GM19351 (cell line): ENCODE results near the gene CADM3.

ENCODE experiments used
- ATAC-seq: cut with Tn5 transposase; IDR thresholded peaks from one replicate; pipeline ENCODE4 v1.9.1; 2021; ENCODE audit warnings: mild to moderate bottlenecking, moderate library complexity; ENCODE audit not compliant: unreplicated experiment

CADM3 gene, protein sequence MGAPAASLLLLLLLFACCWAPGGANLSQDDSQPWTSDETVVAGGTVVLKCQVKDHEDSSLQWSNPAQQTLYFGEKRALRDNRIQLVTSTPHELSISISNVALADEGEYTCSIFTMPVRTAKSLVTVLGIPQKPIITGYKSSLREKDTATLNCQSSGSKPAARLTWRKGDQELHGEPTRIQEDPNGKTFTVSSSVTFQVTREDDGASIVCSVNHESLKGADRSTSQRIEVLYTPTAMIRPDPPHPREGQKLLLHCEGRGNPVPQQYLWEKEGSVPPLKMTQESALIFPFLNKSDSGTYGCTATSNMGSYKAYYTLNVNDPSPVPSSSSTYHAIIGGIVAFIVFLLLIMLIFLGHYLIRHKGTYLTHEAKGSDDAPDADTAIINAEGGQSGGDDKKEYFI

DNA sequence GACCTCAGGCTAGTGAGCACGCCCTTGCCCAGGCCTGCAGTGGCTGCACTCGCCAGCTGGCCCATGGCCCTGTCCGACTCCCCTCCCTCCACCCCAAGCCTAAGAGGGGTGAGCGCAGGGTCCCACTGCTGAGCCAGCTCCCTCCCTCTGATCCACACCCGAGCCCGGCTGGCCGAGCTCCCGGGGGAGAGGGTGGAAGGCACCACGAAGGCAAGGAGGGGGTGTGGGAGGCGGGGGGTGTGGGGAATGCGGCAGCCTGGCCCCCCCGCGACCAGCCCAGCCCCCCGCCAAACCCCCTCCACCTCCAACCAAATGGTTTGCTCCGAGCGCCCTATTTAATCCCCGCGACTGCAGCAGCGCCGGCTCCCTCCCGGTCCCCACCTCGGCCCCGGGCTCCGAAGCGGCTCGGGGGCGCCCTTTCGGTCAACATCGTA is at the start of gene CADM3:
Gene CADM3, plus strand, starts transcription at position 362 of the 434 bp plus-strand sequence. CDS start 151 bp downstream, outside the sequence.
- ATAC-seq = no peak

DNA sequence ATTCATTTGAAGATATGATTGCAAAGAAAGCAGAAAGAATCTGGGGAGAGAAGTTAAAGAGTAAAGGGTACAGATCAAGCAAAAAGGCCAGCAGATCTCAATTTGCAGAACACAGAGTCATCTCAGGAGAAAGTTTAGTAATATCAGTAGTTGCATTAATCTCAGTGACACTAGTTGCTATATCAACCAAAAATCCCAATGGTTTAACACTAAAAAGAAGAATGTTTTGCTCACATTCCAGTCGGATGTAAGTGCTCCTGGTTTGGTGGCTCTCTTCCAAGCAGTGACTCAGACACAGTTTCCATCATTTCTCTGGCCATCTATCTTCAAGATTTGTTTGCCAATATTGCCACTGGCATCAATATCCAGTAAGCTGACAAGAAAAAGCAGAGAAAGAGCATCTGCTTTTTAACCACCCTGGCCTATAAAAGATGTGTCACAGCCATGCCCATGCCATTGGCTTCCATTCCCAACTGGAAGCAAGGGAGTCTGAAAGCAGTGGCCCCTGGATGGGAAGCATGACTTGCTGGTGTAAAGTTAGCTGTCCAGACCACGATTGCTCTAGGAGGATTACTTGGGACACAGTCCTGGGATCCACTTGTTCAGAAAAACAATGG is 49.3 kb upstream of the CADM3 start:
- ATAC-seq = peak; percentile 88

DNA sequence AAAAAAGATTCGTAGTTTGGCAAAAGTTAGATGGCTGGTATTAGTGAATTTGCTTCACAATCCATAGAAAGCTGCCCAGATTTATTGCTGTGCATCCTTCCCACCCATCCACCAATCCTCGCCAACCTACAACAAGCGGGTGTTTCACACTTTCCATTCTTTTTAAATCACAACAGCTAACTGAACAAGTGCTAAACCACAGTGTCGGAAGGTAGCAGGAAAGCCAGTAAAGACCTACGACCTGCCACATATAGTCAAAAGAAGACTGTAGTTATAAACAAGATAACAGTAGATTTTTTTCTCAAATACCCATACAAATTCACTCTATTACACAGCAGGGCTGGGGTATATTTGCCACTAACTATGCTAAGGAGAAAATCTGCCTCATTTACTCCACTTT is 47.8 kb upstream of the CADM3 start:
- ATAC-seq = no peak

DNA sequence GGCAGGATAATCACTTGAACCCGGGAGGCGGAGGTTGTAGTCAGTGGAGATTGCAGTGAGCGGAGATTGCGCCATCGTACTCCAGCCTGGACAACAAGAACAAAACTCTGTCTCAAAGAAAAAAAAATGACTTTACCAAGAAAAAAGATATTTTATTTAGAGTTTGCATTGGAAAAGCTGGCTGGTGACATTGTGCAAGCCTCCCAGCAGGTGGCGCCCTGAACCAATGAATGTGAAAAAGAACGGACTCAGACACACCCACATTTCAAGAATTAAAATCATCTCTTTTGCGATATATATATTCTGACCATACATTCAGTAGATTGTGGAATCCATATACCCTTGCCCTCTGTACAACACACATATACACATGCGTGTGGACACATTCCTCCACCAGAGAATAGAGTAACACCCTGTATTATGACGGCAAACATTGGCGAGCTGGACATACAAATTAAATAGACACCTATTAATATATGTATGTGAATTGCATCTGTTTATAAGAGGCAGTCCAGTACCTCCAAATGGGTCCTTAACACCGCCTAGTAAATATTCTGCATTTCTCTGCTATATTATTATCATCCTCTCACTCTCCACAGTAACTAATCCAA is 39.0 kb upstream of the CADM3 start:
- no peak for ATAC-seq

DNA sequence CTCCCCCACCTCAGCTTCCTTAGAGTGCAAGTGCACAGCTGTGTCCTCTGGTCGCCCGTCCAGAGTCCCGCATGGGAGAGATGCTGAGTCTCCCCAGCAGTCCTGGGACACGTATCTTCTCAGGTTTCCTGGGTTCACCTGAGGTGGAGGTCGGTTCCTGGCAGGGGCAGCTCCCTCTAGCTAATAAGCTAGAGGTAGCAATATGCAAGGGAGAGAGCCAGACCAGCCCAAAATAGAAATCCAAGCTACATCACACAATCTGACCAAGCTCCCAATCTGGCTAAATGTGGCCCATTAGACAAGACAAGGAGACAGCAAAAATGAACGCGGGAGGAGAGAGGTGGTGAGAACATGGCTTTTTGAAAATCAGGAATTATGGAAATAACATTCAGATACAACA is 30.9 kb upstream of the CADM3 start:
- ATAC-seq = no peak

DNA sequence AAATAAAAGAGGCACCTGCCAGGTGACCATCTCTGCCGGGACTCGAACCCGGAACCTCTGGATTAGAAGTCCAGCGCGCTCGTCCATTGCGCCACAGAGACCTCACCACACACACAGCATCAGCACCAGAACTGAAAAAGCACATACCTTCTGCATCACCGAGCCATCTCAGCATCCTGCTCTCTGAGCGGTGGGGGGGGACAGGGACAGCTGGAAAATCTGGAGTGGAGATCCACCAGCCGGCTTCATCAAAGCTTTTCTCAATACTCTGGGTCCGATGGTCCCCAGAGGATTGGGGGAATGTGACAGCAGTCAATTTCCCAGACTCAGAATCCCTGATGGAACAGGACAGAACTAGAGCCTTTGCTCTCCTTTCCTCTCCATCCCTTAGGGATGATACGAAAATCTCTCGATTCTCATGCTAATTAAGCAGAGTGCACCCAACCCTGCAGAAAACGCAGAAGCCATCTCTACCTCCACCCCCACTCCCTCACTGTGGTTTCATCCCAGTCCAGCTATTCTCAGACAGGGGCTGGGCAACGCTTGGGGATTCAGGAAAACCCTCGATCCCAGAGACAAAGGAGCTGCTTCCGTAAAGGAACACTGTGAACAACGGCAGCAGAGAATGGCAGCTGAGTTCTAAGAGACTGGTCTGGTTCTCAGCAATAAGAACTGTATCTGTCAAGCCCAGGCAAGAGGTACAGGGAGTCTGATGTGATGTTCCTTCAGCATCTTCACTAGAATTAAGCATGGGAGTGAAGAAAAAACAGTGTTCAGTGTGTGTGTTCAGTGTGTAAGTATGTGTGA is 29.6 kb upstream of the CADM3 start:
- ATAC-seq = no peak

DNA sequence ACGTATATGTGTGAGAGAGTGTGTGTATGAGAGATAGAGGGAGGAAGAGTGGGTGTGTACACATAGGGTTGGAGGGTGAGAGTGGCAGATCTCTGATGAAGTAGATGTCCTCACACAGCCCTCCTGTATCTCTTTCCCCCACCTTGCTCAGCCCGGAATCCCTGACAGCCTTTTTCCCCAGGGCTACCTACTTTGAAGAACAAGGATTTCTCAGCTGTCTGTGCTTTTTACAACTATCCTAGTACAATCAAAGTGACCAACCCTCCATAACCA is 29.1 kb upstream of the CADM3 start:
- no peak for ATAC-seq

DNA sequence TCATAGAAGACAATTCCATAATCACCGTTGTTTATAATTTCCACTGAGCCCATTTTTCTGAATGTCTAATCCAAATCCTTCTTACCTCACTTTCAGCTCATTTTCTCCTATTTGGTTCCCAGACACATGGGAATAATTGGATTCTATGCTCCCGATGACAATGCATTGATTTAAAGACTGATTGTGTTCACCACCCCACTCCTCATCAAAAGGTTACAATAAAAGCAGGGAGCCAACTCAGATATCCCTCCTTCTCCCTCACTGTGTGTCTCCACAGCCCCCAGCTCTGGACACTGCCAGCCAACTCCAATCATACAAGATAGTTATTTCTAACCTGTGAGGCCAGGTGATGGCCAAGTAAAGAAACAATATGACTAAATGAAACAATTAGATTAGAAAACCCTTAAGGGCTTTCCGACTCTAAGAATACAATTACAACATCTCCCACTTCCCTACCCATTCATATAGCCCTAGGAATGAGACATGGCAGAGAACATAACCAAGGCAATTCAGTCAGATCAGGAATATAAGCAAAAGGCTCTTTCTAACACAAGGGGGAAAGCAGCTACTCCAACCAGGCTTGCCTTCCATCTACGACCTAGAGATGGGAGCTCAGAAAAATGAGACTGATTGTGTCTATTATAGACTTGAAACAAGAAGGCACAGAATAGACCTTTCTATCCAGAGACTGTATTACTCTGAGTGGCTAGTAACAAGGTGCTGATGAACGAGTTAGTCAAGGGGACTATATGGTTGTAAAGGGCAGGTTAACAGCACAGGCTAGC is 28.5 kb upstream of the CADM3 start:
- no peak for ATAC-seq

DNA sequence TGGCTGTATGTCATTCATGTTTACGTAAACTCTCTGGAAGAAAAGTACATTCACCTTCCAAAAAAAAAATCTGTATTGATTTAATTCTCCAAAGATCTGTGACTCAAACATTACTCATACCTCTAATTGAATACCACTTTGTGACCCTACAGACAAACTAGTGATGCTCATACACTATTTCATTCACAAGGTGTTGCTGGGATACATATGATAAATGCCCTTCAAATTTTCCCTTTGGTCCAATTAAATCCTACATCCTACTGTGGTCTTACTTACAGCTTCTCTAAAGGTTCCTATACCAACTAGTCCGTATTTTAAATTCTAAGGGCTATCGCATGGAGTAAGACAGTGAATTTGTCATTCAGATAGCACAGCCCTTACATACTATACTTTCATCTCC is 26.8 kb upstream of the CADM3 start:
- no peak for ATAC-seq

DNA sequence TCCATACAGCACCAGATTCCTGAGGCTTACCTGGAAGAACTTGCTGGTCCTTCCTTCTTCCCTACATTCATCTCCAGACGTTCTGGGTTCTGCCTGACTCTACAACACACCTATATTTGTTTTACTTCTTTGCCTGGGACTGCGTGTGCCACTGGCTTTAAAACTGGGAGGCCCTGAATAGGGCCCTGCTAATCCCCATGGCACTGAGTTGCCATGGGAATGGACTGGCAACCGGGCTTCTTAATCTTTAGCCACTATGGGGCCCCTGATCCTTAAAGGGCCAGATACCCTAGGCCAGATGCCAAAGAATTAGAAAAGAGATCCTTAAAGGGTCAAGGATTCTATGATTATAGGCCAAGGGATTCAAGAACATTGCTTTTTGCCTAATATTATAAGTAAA is 24.4 kb upstream of the CADM3 start:
- ATAC-seq = no peak

DNA sequence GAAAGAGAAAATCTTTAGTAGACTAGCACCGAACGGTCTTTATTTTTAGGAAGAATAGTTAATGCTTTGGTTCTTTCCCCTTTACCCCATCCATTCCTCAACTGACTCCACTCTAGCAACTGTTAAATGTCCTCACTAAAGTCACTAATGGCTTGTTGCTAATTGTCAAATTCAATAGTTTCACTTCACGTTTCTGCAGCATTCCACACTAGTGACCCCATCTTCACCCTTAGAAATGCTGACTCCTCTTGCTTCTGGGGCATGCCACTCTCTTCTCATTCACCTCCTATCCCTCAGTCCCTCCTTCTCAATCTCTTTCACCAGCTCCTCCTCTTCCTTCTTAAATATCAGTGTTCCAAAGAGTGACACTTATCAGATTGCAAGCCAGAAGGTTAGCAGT is 19.4 kb upstream of the CADM3 start:
- ATAC-seq = no peak

DNA sequence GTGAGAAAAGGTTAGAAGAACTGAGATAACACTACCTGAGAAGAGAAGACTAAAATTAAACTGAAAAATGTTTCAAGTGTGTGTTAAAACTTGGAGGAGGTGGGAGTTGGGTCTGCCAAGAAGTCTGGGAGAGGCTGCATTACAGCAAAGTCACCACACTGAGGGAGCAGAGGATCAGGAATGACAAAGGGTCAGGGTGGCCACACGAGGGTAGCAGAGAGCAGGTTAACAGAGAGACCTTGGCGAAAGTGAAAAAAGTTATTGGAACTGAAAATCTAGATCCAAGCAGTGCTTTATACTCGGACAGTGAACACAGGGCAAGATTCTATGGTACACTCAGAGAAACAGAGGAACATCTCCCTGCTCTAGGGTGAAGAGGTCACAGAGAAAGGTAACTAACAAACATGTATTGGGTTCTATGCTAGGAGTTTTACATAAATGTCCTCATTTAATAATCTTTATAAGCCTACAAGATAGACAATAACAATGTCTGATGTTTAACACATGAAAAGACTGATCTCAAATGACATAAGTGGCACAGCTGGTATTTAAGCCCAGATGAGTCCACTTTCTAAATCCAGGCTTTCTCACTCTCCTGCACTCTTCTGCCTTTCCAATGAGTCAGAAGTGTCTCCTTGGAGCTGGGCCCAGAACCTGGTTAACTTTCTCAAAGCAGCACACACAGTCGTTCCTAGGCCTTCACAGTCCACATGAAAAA is 10.3 kb upstream of the CADM3 start:
- peak; percentile 95 for ATAC-seq

DNA sequence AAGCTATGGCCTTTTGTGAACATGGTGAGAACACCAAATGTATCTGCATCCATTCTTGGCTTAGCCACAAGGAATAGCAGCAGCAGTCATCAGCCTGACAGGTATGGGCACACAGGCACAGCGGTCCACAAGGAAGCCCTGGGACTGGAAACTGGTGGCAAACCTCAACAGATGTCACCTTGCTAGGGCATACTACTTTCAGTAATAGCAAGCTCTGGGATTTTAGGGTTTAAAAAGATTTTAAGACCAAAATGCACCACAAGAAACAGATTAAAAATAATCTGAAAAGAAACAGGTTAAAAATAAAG is 9.7 kb upstream of the CADM3 start:
- no peak for ATAC-seq

DNA sequence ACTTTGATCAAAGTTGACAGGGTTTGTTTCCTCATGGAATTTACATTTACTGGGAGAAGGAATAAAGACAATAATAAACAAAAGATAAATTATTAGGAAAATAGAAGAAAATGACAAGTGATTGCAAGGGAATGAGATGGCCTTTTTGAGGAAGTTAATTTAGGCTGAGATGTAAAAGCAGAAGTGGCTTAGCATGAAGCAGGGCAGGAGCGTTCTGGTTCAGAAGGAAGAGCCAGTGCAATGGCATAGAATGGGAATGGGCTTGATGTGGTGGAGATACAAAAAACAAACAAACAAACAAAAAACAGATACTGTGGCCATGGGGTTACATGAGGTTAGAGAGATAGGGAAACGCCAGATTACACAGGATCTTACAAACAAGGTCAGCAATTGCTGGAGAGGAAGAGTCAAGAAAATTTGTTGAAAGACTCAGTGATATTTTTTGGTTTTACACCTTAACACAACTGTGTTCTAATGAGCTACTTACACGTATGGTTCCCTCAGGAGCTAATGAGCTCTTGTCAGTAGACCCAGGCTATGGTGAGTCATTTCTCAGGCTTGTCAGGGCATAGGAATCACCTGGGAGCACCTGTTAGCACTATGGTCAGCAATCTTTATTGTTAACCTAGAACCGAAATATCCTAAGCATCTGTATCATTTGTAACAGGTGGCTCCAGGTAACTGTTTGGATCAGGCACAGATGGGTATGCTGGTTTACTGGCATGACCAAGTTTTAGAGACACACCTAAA is 8.7 kb upstream of the CADM3 start:
- ATAC-seq = no peak

DNA sequence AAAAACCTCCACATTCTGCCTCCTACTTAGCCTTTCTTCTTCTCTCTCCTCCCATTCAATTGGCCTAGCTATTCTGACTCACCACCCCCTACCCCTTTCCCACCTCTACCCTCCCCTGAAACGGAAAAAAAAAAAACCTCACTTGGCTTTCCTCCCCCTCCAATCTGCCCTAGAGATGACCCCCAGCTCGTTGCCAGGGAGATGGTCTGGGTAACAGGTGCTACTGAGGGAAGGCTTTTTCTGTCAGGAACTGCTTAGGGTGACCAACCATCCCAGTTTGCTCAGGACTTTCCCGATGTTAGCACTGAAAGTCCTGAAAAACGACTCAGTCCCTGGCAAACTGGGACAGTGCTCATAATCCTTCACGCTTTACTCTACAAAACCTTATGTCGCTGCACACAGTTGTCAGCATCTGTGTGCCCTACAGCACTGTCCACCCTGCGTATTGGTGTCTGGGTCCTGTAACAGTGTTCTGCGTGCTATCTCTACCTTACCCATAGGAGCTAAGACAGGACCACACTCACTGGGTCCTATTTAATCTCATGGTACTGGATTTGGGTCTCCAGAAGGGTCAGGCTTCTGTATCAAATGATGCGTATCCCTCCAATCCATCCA is 7.7 kb upstream of the CADM3 start:
- ATAC-seq = no peak

DNA sequence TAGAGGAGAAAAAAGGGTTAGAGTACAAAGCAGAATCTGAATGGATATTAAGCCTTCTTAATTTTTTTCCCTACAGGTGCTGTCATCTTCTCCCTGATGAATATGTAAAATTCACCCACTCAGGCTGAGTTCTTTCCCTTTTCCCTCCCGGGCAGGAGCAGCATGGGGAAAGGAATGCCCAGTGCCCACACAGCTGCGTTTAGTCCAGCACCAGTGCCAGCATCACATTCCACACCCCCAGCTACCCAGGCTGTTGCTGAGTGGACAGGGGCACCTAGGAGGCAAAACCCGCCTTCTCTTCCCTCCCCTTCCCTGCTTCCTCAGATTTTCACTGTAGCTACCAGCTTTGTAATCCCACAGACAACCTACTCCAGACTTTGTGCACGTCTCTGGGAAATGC is 3.4 kb upstream of the CADM3 start:
- ATAC-seq = no peak

DNA sequence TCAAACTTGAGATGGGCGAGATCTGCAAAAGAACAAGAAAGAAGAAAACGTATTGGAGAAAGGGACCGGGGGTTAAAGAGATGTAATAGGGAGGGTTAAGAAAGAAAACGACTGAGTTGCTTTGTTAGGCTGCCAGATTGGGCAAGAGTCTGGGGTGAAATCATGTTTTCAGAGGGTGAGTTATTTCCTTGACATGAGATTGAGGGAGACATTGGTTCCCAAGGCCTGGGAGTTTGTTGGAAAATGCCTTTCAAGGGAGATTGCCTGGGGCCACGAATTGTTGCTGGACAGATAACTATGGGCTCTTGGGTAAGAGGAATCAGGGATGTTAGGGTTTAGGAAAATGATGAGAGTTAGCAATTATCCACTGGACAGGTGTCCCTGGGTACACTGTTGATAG is 776 bp upstream of the CADM3 start:
- ATAC-seq = no peak

DNA sequence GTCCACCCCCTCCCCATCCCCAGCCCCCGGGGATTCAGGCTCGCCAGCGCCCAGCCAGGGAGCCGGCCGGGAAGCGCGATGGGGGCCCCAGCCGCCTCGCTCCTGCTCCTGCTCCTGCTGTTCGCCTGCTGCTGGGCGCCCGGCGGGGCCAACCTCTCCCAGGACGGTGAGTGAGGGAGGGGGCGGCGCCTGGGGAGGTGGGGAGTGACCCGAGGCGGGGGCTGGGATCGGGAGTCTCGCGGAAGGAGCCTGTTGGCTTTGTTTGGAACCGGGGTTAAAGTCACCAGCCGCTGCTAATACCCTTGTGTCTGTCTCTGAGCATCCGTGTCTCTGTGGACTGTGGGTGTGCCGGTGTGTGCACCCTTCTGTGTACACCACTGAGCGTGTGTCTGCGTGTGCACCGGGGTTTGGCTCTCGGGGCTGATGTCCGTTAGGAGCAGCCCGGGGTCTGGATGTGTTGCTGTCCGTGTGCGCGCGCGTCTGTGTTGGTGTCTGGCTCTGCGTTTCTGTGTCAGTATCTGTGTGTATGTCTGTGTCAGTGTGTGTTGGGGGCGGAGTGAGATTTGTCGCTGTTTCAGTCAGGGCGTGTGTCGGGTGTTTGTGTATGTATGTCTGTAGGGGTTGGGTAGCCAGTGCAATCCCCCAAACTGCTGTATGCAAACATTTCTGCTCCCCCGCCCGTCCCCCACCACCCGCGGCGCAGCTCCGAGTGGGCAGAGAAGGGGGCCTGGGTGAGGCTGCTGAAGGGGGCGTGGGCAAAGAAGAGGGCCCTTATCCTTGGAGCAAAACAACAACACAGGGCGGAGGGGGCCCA is 480 bp downstream of the CADM3 start:
- no peak for ATAC-seq
